GM18907 (cell line): ENCODE results near the gene PNMA8A.

Experiments
- ATAC-seq: cut with Tn5 transposase; IDR thresholded peaks from one replicate; pipeline ENCODE4 v1.9.1; 2021; ENCODE audit warnings: mild to moderate bottlenecking, moderate library complexity; ENCODE audit not compliant: unreplicated experiment

PNMA8A gene

GRCh38 chr19:46492841-46493235 lies 21.5 kb upstream of the PNMA8A start:
- ATAC-seq, result no peak

GRCh38 chr19:46491975-46492682 lies 20.8 kb upstream of the PNMA8A start:
- no peak for ATAC-seq

- no peak for ATAC-seq
Observed at GRCh38 chr19:46490774-46491173, 19.4 kb upstream of the PNMA8A start.

- no peak for ATAC-seq
Observed at GRCh38 chr19:46489445-46490272, 18.3 kb upstream of the PNMA8A start.

- no peak for ATAC-seq
Observed at GRCh38 chr19:46488551-46488950, 17.2 kb upstream of the PNMA8A start.

- no peak for ATAC-seq
Observed at GRCh38 chr19:46487802-46488445, 16.6 kb upstream of the PNMA8A start.

- no peak for ATAC-seq
Observed at GRCh38 chr19:46487178-46487801, 15.9 kb upstream of the PNMA8A start.

GRCh38 chr19:46486358-46486757 lies 15.0 kb upstream of the PNMA8A start:
- ATAC-seq, result no peak

- ATAC-seq, result no peak
Observed at GRCh38 chr19:46484656-46485055, 13.3 kb upstream of the PNMA8A start.

- ATAC-seq, result no peak
Observed at GRCh38 chr19:46482631-46483030, 11.3 kb upstream of the PNMA8A start.

- ATAC-seq, result no peak
Observed at GRCh38 chr19:46481947-46482346, 10.6 kb upstream of the PNMA8A start.

GRCh38 chr19:46481223-46481848 lies 10.0 kb upstream of the PNMA8A start:
- no peak for ATAC-seq

GRCh38 chr19:46480415-46480814 lies 9.1 kb upstream of the PNMA8A start:
- ATAC-seq, result no peak

- no peak for ATAC-seq
Observed at GRCh38 chr19:46478356-46478986, 7.1 kb upstream of the PNMA8A start.

- ATAC-seq, result no peak
Observed at GRCh38 chr19:46475986-46476385, 4.6 kb upstream of the PNMA8A start.

- no peak for ATAC-seq
Observed at GRCh38 chr19:46474211-46474610, 2.8 kb upstream of the PNMA8A start.

- ATAC-seq, result no peak
Observed at GRCh38 chr19:46472592-46472991, 1.2 kb upstream of the PNMA8A start.

- ATAC-seq, result no peak
Observed at GRCh38 chr19:46471811-46472543, 614 bp upstream of the PNMA8A start.

- no peak for ATAC-seq
Observed at GRCh38 chr19:46470376-46470775, 987 bp downstream of the PNMA8A start.
